Measurements from ENCODE around the gene DUSP9. TPM values are rescaled to one million over a fixed set of nuclear protein-coding genes. Genes with fewer than 3 reads are reported as not detected.

Gene DUSP9
- total RNA-seq, 1 donor from 2014 or later = 1.3 TPM

GRCh38 chrX:153636716-153637115 is 10.3 kb upstream of the DUSP9 start:
- H3K4me3 ChIP-seq (ENCODE audit: low read depth, low read length) = no peak overlapping the region
- no peak for TF ChIP-seq CTCF (IDR thresholded peaks at IDR 0.05; ENCODE audit: insufficient read depth, low read length, severe bottlenecking)
- FAIRE-seq (no peak), DNase-seq (ENCODE audit: low read depth) (no peak)
- H3K36me3 ChIP-seq (ENCODE audit: control insufficient read depth, insufficient read depth, low read length) = no peaks in the 10 kb centered on the region
- H3K27me3 ChIP-seq (ENCODE audit: control insufficient read depth, insufficient read depth, low read length) = no peaks in the 10 kb centered on the region

DNA sequence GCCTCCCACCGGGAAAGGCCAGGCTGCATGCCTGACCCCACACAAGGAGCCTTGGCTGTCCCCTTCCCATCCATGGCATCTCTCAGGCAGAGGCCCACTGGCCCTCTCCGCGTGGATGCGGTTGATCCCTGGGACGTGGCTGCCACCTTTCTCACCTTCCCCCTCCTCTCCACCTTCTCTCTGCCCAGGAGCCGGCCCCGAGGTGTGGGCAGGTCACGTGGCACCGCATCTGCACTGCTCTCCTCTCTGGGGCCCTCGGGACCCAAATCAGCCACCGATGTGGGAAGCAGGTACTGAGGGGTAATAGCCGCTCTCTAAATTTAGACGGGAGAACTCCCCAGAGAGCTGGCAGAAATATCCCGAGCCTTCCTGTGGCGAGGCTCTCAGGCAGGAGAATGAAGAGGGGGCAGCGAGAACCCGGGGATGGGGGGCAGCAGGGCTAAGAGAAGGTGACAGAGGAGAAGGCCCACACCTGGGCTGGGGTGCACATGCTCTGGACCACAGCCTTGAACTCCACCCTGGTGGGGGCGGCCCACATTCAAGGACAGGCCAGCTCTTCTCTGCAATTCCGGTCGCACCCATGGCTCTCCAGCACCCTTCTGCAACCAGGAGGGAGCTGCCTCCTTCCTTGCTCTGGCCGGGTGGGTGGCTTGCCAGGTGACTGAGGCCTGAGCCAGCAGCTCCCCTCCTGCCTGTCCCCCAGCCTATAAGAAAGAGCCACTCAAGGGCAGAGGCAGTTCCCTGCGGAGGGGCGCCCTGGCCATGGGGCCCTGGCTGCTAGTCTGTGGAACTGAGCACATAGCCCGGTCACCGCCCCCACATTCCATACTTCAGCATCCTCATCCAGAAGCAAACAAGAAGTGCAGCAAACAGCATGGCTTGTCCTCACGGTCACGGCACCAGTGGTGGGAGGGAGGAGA is 9.6 kb upstream of the DUSP9 start:
- Histone ChIP-seq H3K36me3 (ENCODE audit: control insufficient read depth, insufficient read depth, low read length) (no peaks in the 10 kb centered on the region), H3K27me3 (ENCODE audit: control insufficient read depth, insufficient read depth, low read length) (no peaks in the 10 kb centered on the region), H3K4me3 (ENCODE audit: low read depth, low read length) (no peak overlapping the region)
- TF ChIP-seq CTCF (IDR thresholded peaks at IDR 0.05; ENCODE audit: insufficient read depth, low read length, severe bottlenecking) = no peak
- no peak for FAIRE-seq
- no peak for DNase-seq (ENCODE audit: low read depth)

DNA sequence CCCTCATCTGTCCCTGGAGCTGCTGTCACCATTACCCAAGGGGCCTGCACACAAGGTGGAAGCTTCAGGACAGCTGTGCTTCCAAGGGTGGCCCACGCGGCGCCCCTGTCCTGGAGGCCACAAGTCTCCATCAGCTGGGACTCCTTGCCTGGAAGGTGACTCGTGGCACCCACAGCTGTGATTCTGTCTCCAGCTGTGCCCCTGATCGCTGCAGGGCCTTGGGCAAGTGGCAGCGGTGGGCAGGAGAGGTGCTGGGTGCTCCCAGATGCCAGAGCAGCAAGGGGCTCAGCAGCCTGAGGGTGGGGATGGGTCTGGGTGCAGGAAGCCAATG is 9.0 kb upstream of the DUSP9 start:
- DNase-seq (ENCODE audit: low read depth) = no peak
- Histone ChIP-seq H3K27me3 (ENCODE audit: control insufficient read depth, insufficient read depth, low read length) (peaks cover 3% of the 10 kb centered on the region), H3K4me3 (ENCODE audit: low read depth, low read length) (no peak overlapping the region), H3K36me3 (ENCODE audit: control insufficient read depth, insufficient read depth, low read length) (no peaks in the 10 kb centered on the region)
- no peak for FAIRE-seq
- TF ChIP-seq CTCF (IDR thresholded peaks at IDR 0.05; ENCODE audit: insufficient read depth, low read length, severe bottlenecking) = no peak

GRCh38 chrX:153638436-153639176 is 8.4 kb upstream of the DUSP9 start:
- H3K36me3 ChIP-seq (ENCODE audit: control insufficient read depth, insufficient read depth, low read length) = no peaks in the 10 kb centered on the region
- FAIRE-seq (no peak), DNase-seq (ENCODE audit: low read depth) (peak; percentile 72)
- TF ChIP-seq CTCF (IDR thresholded peaks at IDR 0.05; ENCODE audit: insufficient read depth, low read length, severe bottlenecking) = no peak
- H3K27me3 ChIP-seq (ENCODE audit: control insufficient read depth, insufficient read depth, low read length) = peaks cover 3% of the 10 kb centered on the region
- H3K4me3 ChIP-seq (ENCODE audit: low read depth, low read length) = no peak overlapping the region

GRCh38 chrX:153639177-153640044 is 7.6 kb upstream of the DUSP9 start:
- TF ChIP-seq CTCF (IDR thresholded peaks at IDR 0.05; ENCODE audit: insufficient read depth, low read length, severe bottlenecking) = no peak
- H3K27me3 ChIP-seq (ENCODE audit: control insufficient read depth, insufficient read depth, low read length) = peaks cover 3% of the 10 kb centered on the region
- H3K36me3 ChIP-seq (ENCODE audit: control insufficient read depth, insufficient read depth, low read length) = no peaks in the 10 kb centered on the region
- FAIRE-seq (no peak), DNase-seq (ENCODE audit: low read depth) (no peak)
- H3K4me3 ChIP-seq (ENCODE audit: low read depth, low read length) = no peak overlapping the region
